ENCODE results near the gene TEX53.

The TEX53 gene

DNA sequence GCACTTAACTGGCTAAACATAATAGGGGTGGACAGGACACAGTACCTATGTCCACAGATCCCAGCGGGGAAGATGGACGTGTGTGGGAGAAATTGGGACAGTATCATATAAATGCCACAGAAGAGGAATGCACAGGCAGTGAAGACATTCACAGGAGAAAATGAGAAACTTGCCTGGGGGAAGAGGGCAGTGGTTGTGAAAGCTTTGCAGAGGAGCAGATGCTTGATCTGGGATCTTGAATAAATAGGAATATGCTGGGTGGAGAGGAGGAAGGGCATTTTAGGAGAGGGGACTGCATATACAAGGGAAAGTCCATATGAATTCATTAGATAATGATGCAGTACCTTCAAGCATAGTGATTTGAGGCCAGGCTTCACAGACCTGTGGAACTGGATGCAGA is 32.9 kb downstream of the TEX53 start:
- TF ChIP-seq CTCF (conservative IDR thresholded peaks at IDR 0.05; ENCODE audit: control insufficient read depth, insufficient read depth, low read depth, low read length) = no peak
- DNase-seq (ENCODE audit: low read depth) = no peak
- H3K4me3 ChIP-seq (ENCODE audit: control insufficient read depth, low read depth, low read length) = no peak overlapping the region

GRCh38 chr9:114621975-114622609 is 35.5 kb downstream of the TEX53 start:
- H3K4me3 ChIP-seq (ENCODE audit: control insufficient read depth, low read depth, low read length) = no peak overlapping the region
- TF ChIP-seq CTCF (conservative IDR thresholded peaks at IDR 0.05; ENCODE audit: control insufficient read depth, insufficient read depth, low read depth, low read length) = no peak
- DNase-seq (ENCODE audit: low read depth) = peak; percentile 87

- no peak for DNase-seq (ENCODE audit: low read depth)
- TF ChIP-seq CTCF (conservative IDR thresholded peaks at IDR 0.05; ENCODE audit: control insufficient read depth, insufficient read depth, low read depth, low read length) = no peak
- no peak overlapping the region for H3K4me3 ChIP-seq (ENCODE audit: control insufficient read depth, low read depth, low read length)
These were observed 36.0 kb downstream of the TEX53 start for GRCh38 chr9:114621561-114621960.

DNA sequence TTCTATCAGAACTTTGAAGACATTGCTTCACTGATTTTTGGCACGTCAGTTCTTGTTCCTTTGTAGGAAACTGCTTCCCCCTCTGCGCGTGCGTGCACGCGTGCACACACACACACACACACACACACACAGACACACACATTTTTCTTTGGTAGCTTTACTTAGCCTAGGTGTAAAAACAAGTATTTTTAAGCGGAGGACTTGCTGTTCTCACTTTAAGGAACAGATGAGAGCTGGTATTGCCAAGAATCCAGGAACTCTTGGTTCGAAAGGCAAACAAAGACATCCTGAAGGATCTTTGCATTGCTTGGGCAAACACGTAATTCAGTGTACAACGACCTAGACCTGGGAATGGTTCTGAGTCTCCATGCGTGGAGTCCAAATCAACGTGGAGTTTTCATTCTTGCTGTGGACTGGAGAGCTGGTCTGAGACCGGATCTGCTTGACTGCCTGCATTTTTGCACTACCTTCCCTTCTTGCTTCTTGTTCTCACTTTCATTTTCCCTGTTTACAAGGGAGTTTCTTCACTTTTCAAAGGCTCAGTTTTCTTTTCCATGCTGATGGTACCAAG is 38.3 kb downstream of the TEX53 start:
- TF ChIP-seq CTCF (conservative IDR thresholded peaks at IDR 0.05; ENCODE audit: control insufficient read depth, insufficient read depth, low read depth, low read length) = no peak
- no peak overlapping the region for H3K4me3 ChIP-seq (ENCODE audit: control insufficient read depth, low read depth, low read length)
- DNase-seq (ENCODE audit: low read depth) = no peak

- H3K4me3 ChIP-seq (ENCODE audit: control insufficient read depth, low read depth, low read length) = no peak overlapping the region
- no peak for DNase-seq (ENCODE audit: low read depth)
- no peak for TF ChIP-seq CTCF (conservative IDR thresholded peaks at IDR 0.05; ENCODE audit: control insufficient read depth, insufficient read depth, low read depth, low read length)
These were observed 40.7 kb downstream of the TEX53 start for GRCh38 chr9:114616684-114617520.

GRCh38 chr9:114614373-114614772 is 43.2 kb downstream of the TEX53 start:
- no peak for DNase-seq (ENCODE audit: low read depth)
- H3K4me3 ChIP-seq (ENCODE audit: control insufficient read depth, low read depth, low read length) = no peak overlapping the region
- TF ChIP-seq CTCF (conservative IDR thresholded peaks at IDR 0.05; ENCODE audit: control insufficient read depth, insufficient read depth, low read depth, low read length) = no peak
